Neuron (in vitro differentiated cells): ENCODE measurements around the gene DNAH7.
A peak's percentile ranks its signal among the peaks of the same experiment; 100 is the strongest.

Source experiments
- H2AFZ ChIP-seq: one replicate; pipeline ENCODE4 v1.6.1; 2013; ENCODE audit warnings: low read depth, mild to moderate bottlenecking, inconsistent platforms, low read length, moderate library complexity
- H3K27me3 ChIP-seq: one replicate; pipeline ENCODE4 v1.6.1; 2013; ENCODE audit warnings: low read length; ENCODE audit not compliant: insufficient read depth
- H3K36me3 ChIP-seq: one replicate; pipeline ENCODE4 v1.6.1; 2013; ENCODE audit warnings: low read length; ENCODE audit not compliant: insufficient read depth
- H3K4me1 ChIP-seq: one replicate; pipeline ENCODE4 v1.6.1; 2013; ENCODE audit warnings: low read length; ENCODE audit not compliant: insufficient read depth
- H3K4me3 ChIP-seq: 2 replicates; pipeline ENCODE4 v1.5.1; 2013; ENCODE audit warnings: mild to moderate bottlenecking, low read length, moderate library complexity
- H3K9me3 ChIP-seq: one replicate; pipeline ENCODE4 v1.6.1; 2013; ENCODE audit warnings: low read length

The DNAH7 gene

GRCh38 chr2:196067088-196067382 lies 1.6 kb downstream of the DNAH7 start:
- Histone ChIP-seq H3K36me3 (no peaks in the 10 kb centered on the region), H3K4me1 (peaks cover 3% of the 10 kb centered on the region), H3K27me3 (no peaks in the 10 kb centered on the region), H3K9me3 (no peaks in the 10 kb centered on the region), H2AFZ (peak overlapping the region; percentile 31), H3K4me3 (no peak overlapping the region)

GRCh38 chr2:196066291-196067087 lies 2.1 kb downstream of the DNAH7 start:
- H3K4me1 ChIP-seq = peaks cover 3% of the 10 kb centered on the region
- no peak overlapping the region for H3K4me3 ChIP-seq

GRCh38 chr2:196063773-196064172 lies 4.9 kb downstream of the DNAH7 start:
- peaks cover 3% of the 10 kb centered on the region for H3K4me1 ChIP-seq
- H3K36me3 ChIP-seq = no peaks in the 10 kb centered on the region
- H2AFZ ChIP-seq = no peak overlapping the region
- no peaks in the 10 kb centered on the region for H3K27me3 ChIP-seq
- no peaks in the 10 kb centered on the region for H3K9me3 ChIP-seq
- H3K4me3 ChIP-seq = no peak overlapping the region

More at GRCh38 chr2:196066291-196067087, 2.1 kb downstream of the DNAH7 start:
- Histone ChIP-seq H2AFZ (peak overlapping the region; percentile 31), H3K36me3 (no peaks in the 10 kb centered on the region), H3K9me3 (no peaks in the 10 kb centered on the region), H3K27me3 (no peaks in the 10 kb centered on the region)

GRCh38 chr2:196059491-196059960 lies 9.1 kb downstream of the DNAH7 start:
- no peak overlapping the region for H2AFZ ChIP-seq
- H3K4me1 ChIP-seq = no peaks in the 10 kb centered on the region
- H3K4me3 ChIP-seq = no peak overlapping the region
- no peaks in the 10 kb centered on the region for H3K36me3 ChIP-seq
- H3K9me3 ChIP-seq = no peaks in the 10 kb centered on the region
- no peaks in the 10 kb centered on the region for H3K27me3 ChIP-seq

GRCh38 chr2:196054631-196055030 lies 14.0 kb downstream of the DNAH7 start:
- Histone ChIP-seq H2AFZ (no peak overlapping the region), H3K36me3 (no peaks in the 10 kb centered on the region), H3K27me3 (no peaks in the 10 kb centered on the region), H3K9me3 (no peaks in the 10 kb centered on the region), H3K4me3 (no peak overlapping the region), H3K4me1 (no peaks in the 10 kb centered on the region)

GRCh38 chr2:196046123-196046917 lies 22.3 kb downstream of the DNAH7 start:
- no peaks in the 10 kb centered on the region for H3K27me3 ChIP-seq
- no peak overlapping the region for H3K4me3 ChIP-seq
- no peak overlapping the region for H2AFZ ChIP-seq
- H3K36me3 ChIP-seq = no peaks in the 10 kb centered on the region
- no peaks in the 10 kb centered on the region for H3K4me1 ChIP-seq
- no peaks in the 10 kb centered on the region for H3K9me3 ChIP-seq

GRCh38 chr2:196041786-196042185 lies 26.9 kb downstream of the DNAH7 start:
- Histone ChIP-seq H3K27me3 (no peaks in the 10 kb centered on the region), H3K36me3 (no peaks in the 10 kb centered on the region)

GRCh38 chr2:196040218-196040617 lies 28.4 kb downstream of the DNAH7 start:
- no peak overlapping the region for H3K4me3 ChIP-seq
- H3K27me3 ChIP-seq = no peaks in the 10 kb centered on the region

More at GRCh38 chr2:196041786-196042185, 26.9 kb downstream of the DNAH7 start:
- no peaks in the 10 kb centered on the region for H3K4me1 ChIP-seq
- no peak overlapping the region for H2AFZ ChIP-seq
- no peaks in the 10 kb centered on the region for H3K9me3 ChIP-seq
- H3K4me3 ChIP-seq = no peak overlapping the region

GRCh38 chr2:196036442-196036841 lies 32.2 kb downstream of the DNAH7 start:
- Histone ChIP-seq H3K4me1 (no peaks in the 10 kb centered on the region), H3K36me3 (no peaks in the 10 kb centered on the region), H3K4me3 (no peak overlapping the region), H3K9me3 (no peaks in the 10 kb centered on the region), H3K27me3 (no peaks in the 10 kb centered on the region), H2AFZ (no peak overlapping the region)

More at GRCh38 chr2:196040218-196040617, 28.4 kb downstream of the DNAH7 start:
- Histone ChIP-seq H3K4me1 (no peaks in the 10 kb centered on the region), H3K36me3 (no peaks in the 10 kb centered on the region), H3K9me3 (no peaks in the 10 kb centered on the region), H2AFZ (no peak overlapping the region)

GRCh38 chr2:196018037-196018436 lies 50.6 kb downstream of the DNAH7 start:
- H3K27me3 ChIP-seq = no peaks in the 10 kb centered on the region
- H2AFZ ChIP-seq = no peak overlapping the region
- H3K36me3 ChIP-seq = no peaks in the 10 kb centered on the region
- H3K4me1 ChIP-seq = no peaks in the 10 kb centered on the region
- H3K4me3 ChIP-seq = no peak overlapping the region
- H3K9me3 ChIP-seq = peaks cover under 1% of the 10 kb centered on the region

- Histone ChIP-seq H3K27me3 (no peaks in the 10 kb centered on the region), H2AFZ (no peak overlapping the region), H3K9me3 (no peaks in the 10 kb centered on the region), H3K36me3 (no peaks in the 10 kb centered on the region), H3K4me3 (no peak overlapping the region), H3K4me1 (no peaks in the 10 kb centered on the region)
Observed at GRCh38 chr2:196012314-196012713, 56.3 kb downstream of the DNAH7 start.

- no peak overlapping the region for H3K4me3 ChIP-seq
- H2AFZ ChIP-seq = no peak overlapping the region
- no peaks in the 10 kb centered on the region for H3K36me3 ChIP-seq
- H3K4me1 ChIP-seq = peaks cover 3% of the 10 kb centered on the region
- H3K9me3 ChIP-seq = no peaks in the 10 kb centered on the region
- H3K27me3 ChIP-seq = no peaks in the 10 kb centered on the region
Observed at GRCh38 chr2:196000551-196000950, 68.1 kb downstream of the DNAH7 start.

- Histone ChIP-seq H3K4me3 (no peak overlapping the region), H3K4me1 (peaks cover 3% of the 10 kb centered on the region), H3K27me3 (no peaks in the 10 kb centered on the region), H3K9me3 (no peaks in the 10 kb centered on the region), H2AFZ (no peak overlapping the region), H3K36me3 (no peaks in the 10 kb centered on the region)
Observed at GRCh38 chr2:195998070-195998469, 70.6 kb downstream of the DNAH7 start.
